Progenitor cell of endocrine pancreas (in vitro differentiated cells): ENCODE measurements around the gene MLPH. TPM values are rescaled to one million over a fixed set of nuclear protein-coding genes. Genes with fewer than 3 reads are reported as not detected.
A peak's percentile ranks its signal among the peaks of the same experiment; 100 is the strongest.

Experiments
- DNase-seq: peaks from one replicate; pipeline ENCODE4 v3.0.0; 2021; ENCODE audit warnings: low spot score; ENCODE audit not compliant: unreplicated experiment
- H3K27ac Mint-ChIP-seq: 2 replicates; pipeline ENCODE4 v1.8.0; 2021; ENCODE audit warnings: mild to moderate bottlenecking, moderate library complexity, mixed read lengths
- H3K27me3 Mint-ChIP-seq: 2 replicates; pipeline ENCODE4 v1.8.0; 2021; ENCODE audit warnings: mixed read lengths
- H3K36me3 Mint-ChIP-seq: 2 replicates; pipeline ENCODE4 v1.8.0; 2022; ENCODE audit warnings: mixed read lengths; ENCODE audit not compliant: insufficient read depth
- H3K4me1 Mint-ChIP-seq: 2 replicates; pipeline ENCODE4 v1.8.0; 2021; ENCODE audit warnings: low read depth, mixed read lengths
- H3K4me3 Mint-ChIP-seq: 2 replicates; pipeline ENCODE4 v1.8.0; 2021; ENCODE audit warnings: low read depth, mild to moderate bottlenecking, moderate library complexity, mixed read lengths
- H3K9me3 Mint-ChIP-seq: 2 replicates; pipeline ENCODE4 v1.8.0; 2021; ENCODE audit warnings: low read depth, mixed read lengths
- total RNA-seq: library from RNA; stranded (reverse); gene quantifications from 2 replicates; pipeline ENCODE4 v1.2.1, GENCODE V29; 2021
- TF ChIP-seq, protein P1 (sequence below): fragments of 200-600 bp; sonication (generic); IDR thresholded peaks from one replicate; pipeline ENCODE4 v1.5.0; 2021; ENCODE audit warnings: antibody characterized with exemption, mild to moderate bottlenecking; ENCODE audit not compliant: unreplicated experiment

MLPH gene
- total RNA-seq, 1 donor from 2014 or later: 1.2 TPM

GRCh38 chr2:237557633-237558015 lies 70.6 kb downstream of the MLPH start:
- DNase-seq: no peak
- TF ChIP-seq, protein P1, sequence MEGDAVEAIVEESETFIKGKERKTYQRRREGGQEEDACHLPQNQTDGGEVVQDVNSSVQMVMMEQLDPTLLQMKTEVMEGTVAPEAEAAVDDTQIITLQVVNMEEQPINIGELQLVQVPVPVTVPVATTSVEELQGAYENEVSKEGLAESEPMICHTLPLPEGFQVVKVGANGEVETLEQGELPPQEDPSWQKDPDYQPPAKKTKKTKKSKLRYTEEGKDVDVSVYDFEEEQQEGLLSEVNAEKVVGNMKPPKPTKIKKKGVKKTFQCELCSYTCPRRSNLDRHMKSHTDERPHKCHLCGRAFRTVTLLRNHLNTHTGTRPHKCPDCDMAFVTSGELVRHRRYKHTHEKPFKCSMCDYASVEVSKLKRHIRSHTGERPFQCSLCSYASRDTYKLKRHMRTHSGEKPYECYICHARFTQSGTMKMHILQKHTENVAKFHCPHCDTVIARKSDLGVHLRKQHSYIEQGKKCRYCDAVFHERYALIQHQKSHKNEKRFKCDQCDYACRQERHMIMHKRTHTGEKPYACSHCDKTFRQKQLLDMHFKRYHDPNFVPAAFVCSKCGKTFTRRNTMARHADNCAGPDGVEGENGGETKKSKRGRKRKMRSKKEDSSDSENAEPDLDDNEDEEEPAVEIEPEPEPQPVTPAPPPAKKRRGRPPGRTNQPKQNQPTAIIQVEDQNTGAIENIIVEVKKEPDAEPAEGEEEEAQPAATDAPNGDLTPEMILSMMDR: no peak
- Mint-ChIP-seq H3K4me1 (no peaks in the 10 kb centered on the region), H3K27ac (no peak overlapping the region), H3K36me3 (no peaks in the 10 kb centered on the region), H3K27me3 (peaks cover 25% of the 10 kb centered on the region), H3K4me3 (no peak overlapping the region), H3K9me3 (peaks cover 3% of the 10 kb centered on the region)

GRCh38 chr2:237558961-237559641 lies 72.0 kb downstream of the MLPH start:
- Mint-ChIP-seq H3K9me3 (no peaks in the 10 kb centered on the region), H3K4me1 (no peaks in the 10 kb centered on the region), H3K27ac (no peak overlapping the region), H3K27me3 (peaks cover 31% of the 10 kb centered on the region), H3K36me3 (no peaks in the 10 kb centered on the region), H3K4me3 (no peak overlapping the region)
- TF ChIP-seq, protein P1: no peak
- DNase-seq: no peak

- H3K4me1 Mint-ChIP-seq: no peaks in the 10 kb centered on the region
- no peak overlapping the region for H3K4me3 Mint-ChIP-seq
- H3K36me3 Mint-ChIP-seq: no peaks in the 10 kb centered on the region
- H3K27ac Mint-ChIP-seq: no peak overlapping the region
- H3K27me3 Mint-ChIP-seq: peaks cover 32% of the 10 kb centered on the region
- TF ChIP-seq, protein P1: no peak
- no peaks in the 10 kb centered on the region for H3K9me3 Mint-ChIP-seq
- no peak for DNase-seq
These were observed 74.2 kb downstream of the MLPH start for GRCh38 chr2:237561221-237561620.

DNA sequence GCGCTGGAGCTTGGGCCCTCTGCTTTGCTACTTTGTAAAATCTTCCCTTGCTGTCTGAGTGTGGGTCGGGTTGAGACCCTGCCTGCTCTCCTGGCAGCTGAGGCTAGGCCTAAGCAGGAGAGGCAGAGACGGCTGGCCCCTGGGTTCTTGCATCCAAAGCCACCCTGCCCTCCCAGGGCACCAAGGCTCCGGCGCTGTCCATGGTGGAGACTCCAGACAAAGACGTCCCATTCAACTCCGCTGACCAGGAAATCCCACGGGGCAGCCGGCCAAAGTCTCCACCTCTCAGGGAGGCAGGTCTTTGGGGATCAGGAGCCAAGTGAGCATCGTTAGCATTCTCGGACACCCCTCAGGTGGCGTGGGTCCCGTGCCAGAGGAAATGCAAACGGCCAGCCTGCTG lies 76.8 kb downstream of the MLPH start:
- Mint-ChIP-seq H3K4me3 (no peak overlapping the region), H3K9me3 (no peaks in the 10 kb centered on the region), H3K27ac (no peak overlapping the region), H3K4me1 (no peaks in the 10 kb centered on the region), H3K36me3 (no peaks in the 10 kb centered on the region), H3K27me3 (peaks cover 22% of the 10 kb centered on the region)
- TF ChIP-seq, protein P1: no peak
- DNase-seq: peak; percentile 60

DNA sequence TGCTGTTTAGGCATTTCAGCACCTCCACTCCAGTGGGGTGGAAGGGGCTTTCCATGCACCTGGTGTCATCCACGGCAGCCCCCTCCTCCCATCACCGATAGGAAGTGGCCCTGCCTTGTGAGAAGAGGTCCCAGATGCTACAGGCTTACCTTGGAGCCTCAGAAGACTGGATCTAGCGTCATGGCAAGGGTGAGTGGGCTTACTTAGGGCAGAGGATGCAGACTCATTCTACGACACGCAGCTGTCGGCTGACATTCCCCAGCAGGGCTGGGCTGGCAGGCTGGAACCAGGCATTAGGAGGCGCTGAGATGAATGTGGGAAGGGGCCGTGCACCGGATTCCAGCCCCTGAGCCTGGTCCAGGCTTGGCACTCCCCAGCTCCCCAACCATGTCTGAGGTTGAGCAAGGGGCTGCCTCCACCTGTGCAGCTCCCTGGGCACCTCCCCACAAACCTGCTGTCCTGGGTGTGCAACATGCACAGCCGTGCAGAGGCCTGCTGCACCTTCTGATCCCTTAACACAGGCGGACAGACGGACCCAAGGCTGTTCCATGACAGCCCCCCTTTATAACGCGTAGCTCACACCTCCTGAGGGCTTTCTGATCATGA lies 77.6 kb downstream of the MLPH start:
- Mint-ChIP-seq H3K27me3 (peaks cover 17% of the 10 kb centered on the region), H3K27ac (no peak overlapping the region), H3K9me3 (no peaks in the 10 kb centered on the region), H3K4me1 (no peaks in the 10 kb centered on the region), H3K36me3 (no peaks in the 10 kb centered on the region), H3K4me3 (no peak overlapping the region)
- DNase-seq: no peak
- TF ChIP-seq, protein P1: no peak
